HepG2 (cell line): ENCODE results near the gene ELOVL2. TPM values are rescaled to one million over a fixed set of nuclear protein-coding genes. Genes with fewer than 3 reads are reported as not detected.

ENCODE experiments used
- AFF4 ChIP-seq: sonication (generic); formaldehyde crosslinking; IDR thresholded peaks from 2 replicates; pipeline ENCODE4 v1.4.0; 2020; ENCODE audit warnings: missing genetic modification reagents
- ARHGAP35 ChIP-seq: sonication (generic); formaldehyde crosslinking; IDR thresholded peaks from 2 replicates; pipeline ENCODE4 v1.9.0; 2022; ENCODE audit warnings: mild to moderate bottlenecking, inconsistent platforms, moderate library complexity, missing genetic modification reagents, borderline replicate concordance
- CBX1 ChIP-seq: IDR thresholded peaks from one replicate; pipeline ENCODE4 v1.6.1; 2016; ENCODE audit warnings: antibody characterized with exemption, low read depth
- GFI1 ChIP-seq: sonication (generic); formaldehyde crosslinking; IDR thresholded peaks from 2 replicates; pipeline ENCODE4 v1.5.0; 2020; ENCODE audit warnings: missing genetic modification reagents, mild to moderate bottlenecking, borderline replicate concordance
- HDAC6 ChIP-seq: fragments of 200-600 bp; sonication (generic); IDR thresholded peaks from 2 replicates; pipeline ENCODE4 v1.7.0; 2017; ENCODE audit warnings: mild to moderate bottlenecking, antibody characterized with exemption, low read length, low read depth
- KMT2B ChIP-seq: IDR thresholded peaks from 2 replicates; pipeline ENCODE4 v1.6.1; 2016; ENCODE audit warnings: missing genetic modification reagents, missing compliant biosample characterization
- PTBP1 ChIP-seq: fragments of 200-400 bp; formaldehyde crosslinking; IDR thresholded peaks from 2 replicates; pipeline ENCODE4 v1.6.1; 2018; ENCODE audit warnings: low read length, low read depth; ENCODE audit not compliant: poor library complexity, severe bottlenecking
- RERE ChIP-seq: IDR thresholded peaks from 2 replicates; pipeline ENCODE4 v1.6.1; 2016; ENCODE audit warnings: low read depth, missing genetic modification reagents, missing compliant biosample characterization
- RFXANK ChIP-seq: IDR thresholded peaks from 2 replicates; pipeline ENCODE4 v1.6.1; 2016
- ZBTB7B ChIP-seq: sonication (generic); formaldehyde crosslinking; IDR thresholded peaks from 2 replicates; pipeline ENCODE4 v1.4.0; 2020; ENCODE audit warnings: missing genetic modification reagents
- ZFP62 ChIP-seq: sonication (generic); formaldehyde crosslinking; IDR thresholded peaks from 2 replicates; pipeline ENCODE4 v1.4.0; 2020; ENCODE audit warnings: missing genetic modification reagents
- ZNF142 ChIP-seq: sonication (generic); formaldehyde crosslinking; IDR thresholded peaks from 2 replicates; pipeline ENCODE4 v1.4.0; 2020; ENCODE audit warnings: missing genetic modification reagents
- polyA plus RNA-seq, 8 experiments: library from polyadenylated mRNA; depleted of rRNA in 3 of 8; stranded (reverse) in 7 of 8; unstranded in 1 of 8; fragments of >200 nt; fragmentation: Illumina TruSeq in 4 of 8; extraction: Trizol in 4 of 8; gene quantifications; 2 replicates each; pipeline versions ENCODE4 v1.2.1 to v1.2.3, GENCODE V29; 2011 to 2016; ENCODE audit warnings: low read depth in 4 of 8, missing spikeins in 1 of 8, mixed read lengths in 1 of 8; ENCODE audit not compliant: insufficient read depth in 1 of 8
- total RNA-seq, 5 experiments: library from RNA; depleted of rRNA; stranded (reverse); fragments of >200 nt; fragmentation: Illumina TruSeq; extraction: Trizol; gene quantifications; 2 replicates each; pipeline ENCODE4 v1.2.3, GENCODE V29; 2016; ENCODE audit warnings: low read depth in 1 of 5

The ELOVL2 gene
- total and polyA plus RNA-seq, 2 of the 13 experiments (the other 11 are each of a cell fraction or from before 2014, with no cell fraction given): 43.6 to 65.4 TPM

GRCh38 chr6:10957414-10957886 is 86.7 kb downstream of the ELOVL2 start (continued):
- no peak for TF ChIP-seq AFF4
- TF ChIP-seq KMT2B (CRISPR knock-in tag): no peak
- no peak for TF ChIP-seq CBX1
- no peak for TF ChIP-seq ZFP62 (CRISPR knock-in tag)
- no peak for TF ChIP-seq HDAC6
- no peak for TF ChIP-seq PTBP1
- peak; percentile 78 for TF ChIP-seq ZBTB7B (CRISPR knock-in tag)
- TF ChIP-seq RERE (CRISPR knock-in tag): no peak
- TF ChIP-seq ZNF142 (CRISPR knock-in tag): no peak
- TF ChIP-seq RFXANK (CRISPR knock-in tag): 0 out of 2 replicates have a peak, but pooled peaks have one; percentile 33
- no peak for TF ChIP-seq ARHGAP35
- no peak for TF ChIP-seq GFI1
